Renal cortical epithelial cell (primary cell): ENCODE data around the gene PDE11A. TPM values are rescaled to one million over a fixed set of nuclear protein-coding genes. Genes with fewer than 3 reads are reported as not detected.

Experiments
- DNase-seq: peaks from one replicate; pipeline ENCODE4 v3.0.0-alpha.2; 2011; ENCODE audit warnings: low read depth
- total RNA-seq: library from RNA; depleted of rRNA; stranded (reverse); fragments of >200 nt; gene quantifications from 2 replicates; pipeline ENCODE4 v1.2.3, GENCODE V29; 2014

The PDE11A gene
- total RNA-seq, 1 donor from 2014 or later, result 5.8 TPM

DNA sequence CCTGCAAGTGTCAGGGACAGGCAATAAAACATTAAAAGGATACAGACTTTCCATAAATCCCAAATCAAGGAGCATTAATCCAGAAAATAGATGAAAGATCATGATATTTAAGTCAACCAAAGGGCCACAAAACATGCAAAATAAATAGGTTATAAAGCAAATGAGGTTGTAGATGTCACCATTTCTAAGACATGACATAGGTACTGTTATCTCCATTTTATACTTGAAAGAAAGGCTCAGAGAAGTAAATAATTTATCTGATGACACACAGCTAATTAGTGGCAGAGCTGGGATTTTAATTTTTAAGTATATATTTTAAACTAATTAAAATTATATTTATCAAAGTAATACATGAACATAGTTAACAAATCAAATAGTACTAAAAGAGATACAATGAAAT lies 378.2 kb downstream of the PDE11A start:
- no peak for DNase-seq

DNA sequence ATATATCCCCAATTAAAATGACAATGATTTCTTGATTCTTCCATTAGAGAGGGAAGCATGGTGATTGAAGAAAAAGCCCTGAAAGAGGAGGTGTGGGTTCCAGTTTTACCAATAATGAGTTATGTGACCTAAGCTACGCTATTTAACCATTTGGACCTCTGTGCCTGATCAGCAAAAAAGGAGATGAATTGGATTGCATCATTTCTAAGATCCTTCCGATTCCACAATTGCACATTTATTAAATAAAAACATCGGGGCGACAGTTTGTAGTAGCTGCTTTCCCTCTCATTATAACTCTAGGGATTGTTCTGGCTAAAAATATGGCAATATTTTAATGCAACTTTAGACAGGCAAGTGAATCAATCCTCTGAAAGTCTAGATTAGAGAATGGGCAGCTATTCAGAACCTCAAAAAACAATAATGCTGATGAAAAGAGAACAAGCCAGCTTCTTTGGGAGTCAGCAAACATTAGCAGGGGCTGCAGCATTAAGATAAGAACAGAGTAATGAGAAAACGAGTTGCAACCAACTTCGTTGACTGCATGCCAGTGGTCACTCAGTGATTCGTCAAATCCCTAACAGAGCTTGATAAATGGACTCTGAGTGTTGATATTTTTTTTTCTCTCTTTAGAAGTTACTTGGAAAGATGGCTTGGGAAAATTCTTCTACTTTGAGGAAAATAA lies 378.8 kb downstream of the PDE11A start:
- DNase-seq, result peak; percentile 45

DNA sequence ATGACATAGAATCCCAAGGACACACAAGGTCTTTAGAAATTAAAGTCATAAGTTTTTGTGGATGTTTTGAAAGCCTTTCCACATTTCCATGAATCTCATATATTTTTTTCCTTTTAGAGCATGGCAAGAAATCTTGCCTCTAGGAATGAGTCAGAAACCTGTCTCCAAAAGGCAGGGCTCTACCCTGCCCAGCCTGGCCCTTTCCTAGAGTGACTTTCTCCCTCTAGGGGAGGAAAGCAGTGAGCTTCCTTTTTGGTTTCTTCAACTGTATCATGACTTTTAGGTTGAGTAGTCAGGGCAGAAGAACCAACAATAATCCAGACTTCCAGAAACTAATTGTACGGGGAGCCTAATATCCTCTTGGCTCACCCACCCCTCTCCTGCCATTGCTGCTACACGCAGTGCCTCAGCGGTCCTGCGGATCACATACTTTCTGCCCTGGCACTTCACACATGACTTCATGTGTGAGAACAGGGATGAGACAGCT lies 379.8 kb downstream of the PDE11A start:
- DNase-seq, result peak; percentile 90

DNA sequence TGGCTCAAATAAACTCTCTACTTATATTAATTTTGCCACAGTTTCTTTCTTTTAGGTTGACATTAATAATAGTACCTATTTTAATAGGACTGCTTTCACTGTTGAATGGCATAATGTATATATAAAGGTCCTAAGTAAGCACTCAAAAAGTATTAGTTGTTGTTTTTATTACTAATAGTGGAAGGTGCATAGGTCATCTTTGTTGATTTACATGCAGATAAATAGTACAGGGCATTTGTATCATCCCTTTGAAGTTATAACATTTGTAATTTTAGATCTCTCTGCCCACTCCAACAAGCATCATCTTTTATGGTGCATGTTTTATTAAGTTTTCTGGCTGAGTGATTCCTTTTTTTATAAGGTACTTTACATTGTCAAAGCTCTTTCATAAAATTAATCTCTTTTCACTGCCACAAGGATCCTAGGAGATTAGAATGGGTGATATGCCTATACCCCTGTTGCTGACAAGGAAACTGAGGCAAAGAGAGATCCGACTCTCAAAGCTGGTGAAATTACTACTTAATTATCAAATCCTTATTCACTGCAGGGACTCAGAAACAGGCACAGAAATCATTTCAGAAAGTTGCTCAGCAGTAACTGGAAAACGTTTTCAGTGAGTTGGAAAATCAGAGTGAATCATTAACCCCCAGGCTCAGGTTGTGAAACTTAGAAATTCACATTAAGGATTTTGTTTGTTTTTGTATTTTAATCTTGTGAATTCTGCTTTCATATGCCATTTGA lies 380.4 kb downstream of the PDE11A start:
- peak; percentile 90 for DNase-seq

DNA sequence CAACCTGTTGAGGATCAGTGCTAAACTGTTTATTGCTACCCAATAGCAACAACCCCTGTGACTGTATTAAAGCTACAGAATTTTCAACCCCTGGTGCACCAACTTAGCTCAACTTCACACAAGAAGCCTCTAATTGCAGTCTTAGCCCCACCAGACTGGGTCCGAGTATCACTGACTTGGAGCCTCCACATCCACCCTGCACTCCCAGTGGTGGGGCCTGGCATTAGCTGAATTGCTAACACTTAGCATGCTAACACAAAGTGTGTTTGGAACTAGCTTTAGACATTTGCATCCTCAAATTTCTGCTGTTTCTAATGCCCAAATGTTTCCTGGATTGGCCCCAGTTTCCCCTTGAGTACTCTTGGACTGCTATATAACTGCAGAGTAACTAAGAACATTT lies 381.4 kb downstream of the PDE11A start:
- DNase-seq, result no peak

DNA sequence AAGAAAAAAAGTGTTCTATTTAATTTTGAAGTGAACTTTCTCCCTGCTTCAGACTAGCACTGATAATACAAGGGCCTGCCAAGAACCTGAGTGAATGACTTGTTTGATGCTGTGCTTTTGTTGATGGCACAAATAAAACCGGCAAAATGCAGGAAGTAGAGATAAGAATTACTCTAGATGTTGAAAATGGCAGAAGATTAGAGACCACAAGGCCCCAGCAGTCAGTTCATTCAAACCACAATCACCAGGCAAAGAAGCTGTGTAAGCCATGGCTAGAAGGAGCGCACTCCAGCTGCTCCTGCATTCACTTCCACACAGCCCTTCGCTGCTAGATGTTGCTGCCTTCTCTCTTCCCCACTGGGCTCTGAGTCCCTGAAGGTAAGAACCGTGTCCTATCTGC lies 383.0 kb downstream of the PDE11A start:
- no peak for DNase-seq

DNA sequence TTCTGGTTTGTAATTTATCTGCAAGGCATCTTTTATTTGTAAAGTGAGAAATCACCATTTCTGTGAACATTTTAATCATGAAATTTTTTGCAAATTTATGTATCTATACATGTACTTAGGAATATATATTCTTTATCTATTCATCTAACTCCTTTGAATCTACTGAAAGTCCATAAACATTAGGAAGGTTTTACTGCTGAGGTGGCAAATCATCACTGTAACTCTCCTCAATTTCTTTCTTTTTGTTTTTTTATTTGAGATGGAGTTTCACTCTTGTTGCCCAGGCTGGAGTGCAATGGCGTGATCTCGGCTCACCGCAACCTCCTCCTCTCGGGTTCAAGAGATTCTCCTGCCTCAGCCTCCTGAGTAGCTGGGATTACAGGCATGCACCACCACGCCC lies 383.7 kb downstream of the PDE11A start:
- DNase-seq, result no peak

DNA sequence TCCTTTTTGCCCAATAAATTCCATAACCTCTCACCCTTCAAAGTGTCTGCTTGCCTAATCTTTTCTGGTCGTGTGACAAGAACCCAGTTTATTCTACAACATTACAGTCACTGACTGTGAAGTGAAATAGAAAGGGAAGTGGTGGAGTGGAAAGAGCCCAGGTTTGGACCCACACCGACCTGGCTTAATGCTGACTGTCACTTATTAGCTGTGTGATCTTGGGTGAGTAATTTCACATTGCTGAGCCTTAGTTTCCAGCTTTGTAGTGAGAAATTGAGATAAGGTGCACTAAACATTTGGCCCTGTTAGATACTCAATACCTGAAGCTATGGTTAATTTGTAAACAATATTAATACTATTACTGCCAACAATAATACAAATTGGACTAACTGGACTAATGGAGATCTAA lies 388.9 kb downstream of the PDE11A start:
- DNase-seq, result no peak

DNA sequence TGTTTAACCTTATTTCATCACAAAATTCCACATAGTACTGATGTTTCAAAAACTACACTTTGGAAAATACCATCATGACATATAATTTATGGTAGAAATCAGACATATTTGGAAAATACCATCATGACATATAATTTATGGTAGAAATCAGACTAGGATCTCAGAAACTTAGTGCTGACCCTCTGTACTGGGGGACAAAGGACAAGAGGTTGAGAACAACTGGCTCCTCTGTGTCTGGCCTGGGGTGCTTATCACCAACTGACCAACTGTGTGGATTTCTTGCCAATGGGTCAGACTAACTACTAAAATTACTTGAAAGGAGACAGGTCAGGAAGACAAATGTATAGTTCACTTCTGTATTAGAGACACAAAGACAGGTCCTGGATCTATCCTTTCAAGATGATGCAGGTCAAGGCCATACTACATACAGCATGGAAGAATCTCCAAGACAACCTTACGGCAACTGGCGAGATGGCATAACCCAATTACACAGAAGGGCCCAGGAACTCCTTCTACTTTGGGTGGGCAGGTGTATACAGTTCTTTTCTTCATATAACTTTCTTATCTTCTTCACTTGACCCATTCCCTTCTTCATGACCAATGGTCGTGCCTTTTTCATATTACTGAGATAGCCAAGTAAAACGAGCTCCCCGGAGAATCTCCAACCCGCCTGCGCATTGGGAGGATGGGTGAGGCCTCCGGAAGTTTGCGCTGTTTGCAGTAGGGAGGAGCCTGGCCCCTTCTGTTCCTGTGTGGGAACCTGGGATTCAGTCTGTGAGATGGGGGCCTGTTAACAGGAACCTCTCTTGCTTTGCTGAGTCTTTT lies 389.5 kb downstream of the PDE11A start:
- no peak for DNase-seq

DNA sequence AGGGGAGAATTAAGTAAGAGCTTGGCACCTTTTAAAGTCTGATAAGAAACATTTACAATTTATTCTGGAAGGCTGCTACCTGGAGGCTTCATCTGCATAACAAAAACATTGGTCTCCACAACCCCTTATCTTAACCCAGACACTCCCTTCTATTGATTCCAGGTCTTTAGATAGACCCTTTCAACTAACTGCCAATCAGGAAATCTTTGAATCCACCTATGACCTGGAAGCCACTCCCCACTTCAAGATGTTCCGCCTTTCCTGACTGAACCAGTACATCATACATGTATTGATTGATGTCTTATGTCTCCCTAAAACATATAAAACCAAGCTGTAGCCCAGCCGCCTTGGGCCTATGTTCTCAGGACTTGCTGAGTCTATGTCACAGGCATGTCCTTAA lies 390.6 kb downstream of the PDE11A start:
- DNase-seq, result no peak

DNA sequence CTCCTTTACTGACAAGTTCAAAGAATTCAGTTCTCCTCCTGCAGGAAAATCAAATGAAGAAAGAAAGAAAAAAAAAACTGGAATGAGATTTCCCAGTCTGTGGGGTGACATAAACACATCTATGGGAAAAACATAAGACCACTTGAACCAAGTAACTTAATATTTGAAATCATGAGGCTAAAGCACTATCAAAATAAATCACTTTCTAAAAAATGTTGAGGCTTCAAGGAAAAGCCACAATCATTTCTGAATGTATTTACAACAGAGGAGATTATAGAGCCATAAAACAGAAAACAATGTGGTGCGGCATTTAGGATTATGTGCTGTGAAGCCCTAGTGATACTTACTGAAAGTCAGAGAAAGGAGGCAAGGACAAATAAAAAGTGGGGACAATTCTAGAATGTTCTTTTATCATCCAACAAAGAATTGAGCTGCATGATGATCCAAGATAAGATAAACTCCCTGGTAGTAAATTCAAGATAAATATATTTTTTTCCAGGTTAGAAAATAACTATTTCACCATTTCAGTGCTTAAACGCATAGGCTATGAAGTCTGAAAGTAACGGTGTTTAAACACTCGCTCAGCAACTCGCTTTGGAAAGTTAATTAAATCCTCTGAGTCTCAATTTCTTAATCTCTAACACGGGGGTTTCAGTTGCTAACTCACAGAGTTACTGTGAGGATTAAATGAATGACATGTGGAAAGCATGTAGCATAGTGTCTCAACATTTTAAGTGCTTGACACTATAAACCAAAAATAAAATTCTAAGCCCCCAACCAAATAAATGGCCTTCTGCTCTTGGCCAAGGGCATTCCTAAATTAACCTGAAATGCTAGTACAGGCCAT lies 391.5 kb downstream of the PDE11A start:
- no peak for DNase-seq

DNA sequence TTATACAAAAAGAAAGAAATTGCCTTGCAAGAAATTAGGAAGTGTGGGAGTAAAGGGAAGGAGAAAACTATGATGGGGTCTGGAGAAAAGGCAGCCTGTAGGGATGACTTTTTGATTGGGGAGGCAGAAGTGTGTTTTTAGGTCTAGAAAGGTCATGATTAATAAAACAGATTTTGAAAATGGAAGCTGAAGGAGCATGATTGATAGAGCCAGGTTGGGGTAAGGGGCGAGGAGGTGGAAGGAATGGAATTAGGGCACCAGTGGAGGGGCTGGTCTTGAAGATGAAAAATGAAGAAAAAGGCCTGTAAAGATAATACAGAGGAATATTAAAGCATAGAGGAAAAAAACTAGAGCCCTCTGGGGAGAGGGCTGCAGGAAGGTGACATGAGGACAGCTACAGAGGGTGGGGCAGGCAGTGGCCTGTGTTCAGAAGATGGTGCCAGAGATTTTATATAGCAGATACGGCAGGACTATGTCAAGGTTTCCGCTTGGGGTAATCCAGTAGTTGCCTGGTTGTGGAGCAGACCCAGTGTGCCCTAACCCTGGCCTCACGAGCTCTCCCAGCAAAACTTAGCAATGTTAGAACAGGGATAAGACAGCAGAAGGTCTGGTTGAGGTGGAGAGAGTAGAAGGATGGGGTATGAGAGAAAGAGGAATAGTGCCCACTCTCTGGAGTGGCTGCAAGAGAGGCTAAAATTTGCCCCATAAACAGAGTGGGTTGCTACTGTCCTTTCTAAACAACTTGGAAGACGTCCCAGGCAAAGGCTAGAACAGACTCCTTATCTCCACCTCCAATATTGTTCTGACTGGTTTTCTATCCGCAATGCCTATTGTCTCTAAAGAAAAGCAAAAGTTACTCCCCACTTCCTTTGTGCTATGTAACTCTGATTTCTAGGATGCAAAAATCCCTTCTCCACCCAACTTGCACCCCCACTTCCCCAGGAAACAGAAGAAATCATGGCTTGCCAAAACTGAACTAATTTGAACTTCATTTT lies 392.7 kb downstream of the PDE11A start:
- no peak for DNase-seq

DNA sequence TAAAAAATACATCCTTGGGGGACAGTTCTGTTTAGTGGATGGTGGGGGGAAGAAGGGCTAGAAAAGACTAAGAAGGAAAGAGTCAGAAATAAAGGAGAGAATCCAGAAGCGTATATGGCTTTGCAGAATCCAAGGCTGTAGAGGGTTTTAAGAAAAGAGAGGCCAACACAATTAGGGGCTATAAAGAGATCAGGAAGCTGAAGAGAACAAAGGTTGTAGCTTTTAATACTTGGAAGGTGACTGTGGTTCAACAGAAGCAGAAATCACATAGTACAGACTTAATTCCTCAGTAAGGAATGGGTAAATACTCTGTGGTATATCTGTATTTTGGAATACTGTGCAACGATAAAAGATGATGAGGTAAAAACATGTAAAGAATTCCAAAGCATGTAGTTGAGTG lies 393.6 kb downstream of the PDE11A start:
- DNase-seq, result no peak

DNA sequence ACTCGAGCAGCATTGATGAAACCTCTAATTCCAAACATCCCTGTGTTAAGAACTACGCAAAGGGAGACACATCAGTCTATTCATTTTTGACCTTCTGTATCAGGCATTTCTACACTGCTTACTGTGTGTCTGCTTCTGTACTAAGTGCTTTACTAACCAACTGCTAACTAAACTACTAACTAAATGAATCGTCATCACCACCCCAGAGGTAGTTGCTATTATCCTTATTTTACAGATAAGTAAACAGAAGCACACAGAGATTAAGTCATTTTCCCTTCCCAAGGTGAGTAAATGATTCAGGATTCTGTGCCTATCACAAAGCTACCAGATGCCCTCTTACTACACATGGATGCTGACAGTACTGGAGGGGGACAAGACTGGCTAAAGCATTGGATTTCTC lies 395.9 kb downstream of the PDE11A start:
- DNase-seq, result no peak

DNA sequence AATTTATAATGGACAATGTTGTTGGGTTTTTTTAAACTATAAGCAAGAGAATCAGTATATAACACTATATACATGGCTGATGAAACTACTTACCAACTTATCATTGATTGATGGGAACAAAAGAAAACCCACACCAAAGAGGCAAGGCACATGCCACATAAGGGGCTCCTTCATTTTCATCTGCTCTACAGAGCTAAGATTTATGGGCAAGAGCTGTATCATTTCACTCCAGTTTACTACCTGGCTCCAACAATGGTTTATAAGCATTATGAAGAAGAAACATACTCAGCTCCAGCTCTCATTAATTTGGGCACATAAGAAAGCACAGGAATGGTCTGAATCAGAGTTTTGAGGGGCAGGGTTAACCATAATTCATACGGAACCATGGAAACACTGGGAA lies 396.8 kb downstream of the PDE11A start:
- DNase-seq, result no peak

DNA sequence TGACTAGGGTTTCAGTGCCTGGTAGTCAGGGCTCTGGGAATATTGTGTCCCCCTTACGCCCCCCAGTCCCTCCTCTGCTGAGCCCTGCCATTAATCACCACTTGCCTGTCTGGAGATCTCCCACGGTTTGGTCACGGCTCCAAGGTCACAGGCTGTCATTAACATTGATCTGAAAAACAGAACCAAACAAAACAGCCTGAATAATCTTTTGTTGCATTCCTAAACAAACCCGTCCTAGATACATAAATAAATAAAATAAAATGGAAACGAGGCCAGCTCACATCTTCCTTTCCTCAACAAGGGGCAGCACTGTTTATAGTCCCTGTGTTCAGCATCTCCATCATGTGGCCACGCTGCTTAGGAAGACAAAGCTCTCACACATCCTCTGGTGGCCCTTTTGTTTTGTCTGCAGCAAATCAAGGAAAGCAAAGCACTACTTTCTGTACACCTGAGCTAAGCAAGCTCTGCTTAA lies 397.2 kb downstream of the PDE11A start:
- no peak for DNase-seq

DNA sequence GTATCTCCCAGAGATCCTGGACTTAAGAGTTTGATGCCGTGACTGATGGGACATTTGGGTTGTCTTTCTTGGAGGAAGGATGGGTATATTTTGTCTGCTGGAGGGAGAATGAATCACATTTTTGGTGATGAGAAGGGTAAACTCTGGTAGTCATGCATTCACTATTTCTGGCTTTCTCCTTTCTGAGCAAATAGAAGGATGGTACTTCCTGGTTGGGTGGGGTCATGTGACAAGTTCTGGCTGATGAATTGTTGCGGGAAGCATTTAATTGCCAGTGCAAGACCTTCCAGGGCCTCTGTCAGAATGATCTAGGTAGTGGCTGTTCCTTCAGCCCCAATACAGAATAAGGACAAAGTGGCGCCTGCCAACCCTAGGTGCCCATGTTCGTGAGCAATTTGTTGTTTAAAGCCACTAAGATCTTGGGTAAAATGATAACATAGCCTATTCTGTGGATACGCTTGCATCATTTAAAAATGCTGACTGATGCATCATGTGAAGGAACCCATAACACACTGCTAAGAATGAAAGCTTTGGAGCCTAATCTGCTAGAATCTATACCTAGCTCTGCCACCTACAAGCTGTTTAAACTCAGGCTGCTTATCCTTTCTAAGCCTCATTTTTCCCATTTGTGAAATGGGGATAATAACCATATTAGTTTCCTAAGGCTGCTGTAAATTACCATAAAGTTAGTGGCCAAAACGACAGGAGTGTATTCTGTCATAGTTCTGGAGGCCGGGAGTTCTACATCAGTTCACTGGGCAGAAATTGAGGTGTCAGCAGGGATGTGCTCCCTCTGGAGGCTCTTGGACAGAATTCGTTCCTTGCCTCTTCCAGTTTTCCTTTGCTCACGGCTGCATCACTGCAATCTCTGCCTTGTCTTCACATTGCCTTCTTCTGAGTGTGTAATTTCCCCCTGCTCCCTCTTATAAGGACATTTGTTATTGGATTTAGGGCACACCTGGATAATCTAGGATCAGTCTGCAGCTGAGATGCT lies 398.7 kb downstream of the PDE11A start:
- DNase-seq, result peak; percentile 33

DNA sequence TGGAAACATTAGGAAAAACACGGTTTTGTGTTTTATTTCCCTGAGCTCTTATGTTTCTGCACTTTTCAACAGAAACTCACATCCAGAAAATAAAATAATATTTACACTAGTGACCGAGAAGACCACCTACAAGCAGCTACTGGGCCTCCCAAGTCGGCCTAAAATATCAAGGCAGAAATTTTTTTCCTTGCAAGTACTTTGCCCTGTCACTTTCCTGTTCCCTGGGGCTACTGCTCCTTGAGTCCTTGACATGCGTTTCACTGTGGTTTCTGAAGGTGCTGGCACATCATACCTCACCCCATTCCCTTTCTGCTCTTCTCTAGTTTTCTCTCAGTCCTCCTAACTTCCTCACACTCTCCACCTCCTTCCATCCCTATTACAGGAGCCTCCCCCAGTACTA lies 400.9 kb downstream of the PDE11A start:
- no peak for DNase-seq
